Fibroblast of pulmonary artery (primary cell): ENCODE results near the gene TRMT6.

Experiments used
- DNase-seq: peaks from one replicate; pipeline ENCODE4 v3.0.0-alpha.2; 2010; ENCODE audit warnings: low read depth
- H3K4me3 ChIP-seq: replicated peaks from 2 replicates; pipeline ENCODE4 v1.5.1; 2011; ENCODE audit warnings: low read depth, mild to moderate bottlenecking, control low read depth, low read length, moderate library complexity
- TF ChIP-seq, protein P1 (sequence below): IDR thresholded peaks from 2 replicates; pipeline ENCODE4 v1.5.1; 2011; ENCODE audit warnings: mild to moderate bottlenecking, control low read depth, low read length, inconsistent platforms; ENCODE audit errors: missing control alignments

The TRMT6 gene

DNA sequence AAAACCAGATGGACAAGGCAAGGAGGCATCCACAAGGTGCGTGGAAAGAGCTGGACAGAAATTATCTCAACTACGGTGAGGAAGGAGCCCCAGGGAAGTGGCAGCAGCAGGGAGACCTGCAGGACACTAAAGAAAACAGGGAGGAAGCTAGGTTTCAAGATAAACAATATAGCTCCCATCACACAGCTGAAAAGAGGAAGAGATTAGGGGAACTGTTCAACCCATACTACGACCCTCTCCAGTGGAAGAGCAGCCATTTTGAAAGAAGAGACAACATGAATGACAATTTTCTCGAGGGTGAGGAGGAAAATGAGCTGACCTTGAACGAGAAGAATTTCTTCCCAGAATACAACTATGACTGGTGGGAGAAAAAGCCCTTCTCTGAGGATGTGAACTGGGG, 26.8 kb downstream of the TRMT6 start:
- TF ChIP-seq, protein P1, sequence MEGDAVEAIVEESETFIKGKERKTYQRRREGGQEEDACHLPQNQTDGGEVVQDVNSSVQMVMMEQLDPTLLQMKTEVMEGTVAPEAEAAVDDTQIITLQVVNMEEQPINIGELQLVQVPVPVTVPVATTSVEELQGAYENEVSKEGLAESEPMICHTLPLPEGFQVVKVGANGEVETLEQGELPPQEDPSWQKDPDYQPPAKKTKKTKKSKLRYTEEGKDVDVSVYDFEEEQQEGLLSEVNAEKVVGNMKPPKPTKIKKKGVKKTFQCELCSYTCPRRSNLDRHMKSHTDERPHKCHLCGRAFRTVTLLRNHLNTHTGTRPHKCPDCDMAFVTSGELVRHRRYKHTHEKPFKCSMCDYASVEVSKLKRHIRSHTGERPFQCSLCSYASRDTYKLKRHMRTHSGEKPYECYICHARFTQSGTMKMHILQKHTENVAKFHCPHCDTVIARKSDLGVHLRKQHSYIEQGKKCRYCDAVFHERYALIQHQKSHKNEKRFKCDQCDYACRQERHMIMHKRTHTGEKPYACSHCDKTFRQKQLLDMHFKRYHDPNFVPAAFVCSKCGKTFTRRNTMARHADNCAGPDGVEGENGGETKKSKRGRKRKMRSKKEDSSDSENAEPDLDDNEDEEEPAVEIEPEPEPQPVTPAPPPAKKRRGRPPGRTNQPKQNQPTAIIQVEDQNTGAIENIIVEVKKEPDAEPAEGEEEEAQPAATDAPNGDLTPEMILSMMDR: no peak
- no peak overlapping the region for H3K4me3 ChIP-seq
- DNase-seq: no peak

DNA sequence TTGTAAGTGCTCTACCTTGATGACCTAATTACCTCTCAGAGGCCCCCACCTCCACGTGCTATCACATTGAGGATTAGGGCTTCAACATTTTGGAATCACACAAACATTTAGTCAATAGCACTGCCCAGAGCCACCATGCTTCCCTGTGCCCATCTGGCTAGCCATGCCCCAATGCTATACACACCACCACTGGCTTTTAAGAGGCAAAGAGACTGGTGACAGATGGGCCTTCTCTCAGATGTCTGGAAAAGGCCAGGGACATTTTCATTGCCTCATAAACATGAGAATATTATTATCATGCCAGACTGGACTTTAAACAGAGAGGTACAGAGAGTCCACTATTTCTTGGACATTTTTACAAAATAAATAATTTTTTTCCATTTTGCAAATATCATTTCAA, 29.8 kb downstream of the TRMT6 start:
- no peak for DNase-seq
- TF ChIP-seq, protein P1: no peak
- no peak overlapping the region for H3K4me3 ChIP-seq

DNA sequence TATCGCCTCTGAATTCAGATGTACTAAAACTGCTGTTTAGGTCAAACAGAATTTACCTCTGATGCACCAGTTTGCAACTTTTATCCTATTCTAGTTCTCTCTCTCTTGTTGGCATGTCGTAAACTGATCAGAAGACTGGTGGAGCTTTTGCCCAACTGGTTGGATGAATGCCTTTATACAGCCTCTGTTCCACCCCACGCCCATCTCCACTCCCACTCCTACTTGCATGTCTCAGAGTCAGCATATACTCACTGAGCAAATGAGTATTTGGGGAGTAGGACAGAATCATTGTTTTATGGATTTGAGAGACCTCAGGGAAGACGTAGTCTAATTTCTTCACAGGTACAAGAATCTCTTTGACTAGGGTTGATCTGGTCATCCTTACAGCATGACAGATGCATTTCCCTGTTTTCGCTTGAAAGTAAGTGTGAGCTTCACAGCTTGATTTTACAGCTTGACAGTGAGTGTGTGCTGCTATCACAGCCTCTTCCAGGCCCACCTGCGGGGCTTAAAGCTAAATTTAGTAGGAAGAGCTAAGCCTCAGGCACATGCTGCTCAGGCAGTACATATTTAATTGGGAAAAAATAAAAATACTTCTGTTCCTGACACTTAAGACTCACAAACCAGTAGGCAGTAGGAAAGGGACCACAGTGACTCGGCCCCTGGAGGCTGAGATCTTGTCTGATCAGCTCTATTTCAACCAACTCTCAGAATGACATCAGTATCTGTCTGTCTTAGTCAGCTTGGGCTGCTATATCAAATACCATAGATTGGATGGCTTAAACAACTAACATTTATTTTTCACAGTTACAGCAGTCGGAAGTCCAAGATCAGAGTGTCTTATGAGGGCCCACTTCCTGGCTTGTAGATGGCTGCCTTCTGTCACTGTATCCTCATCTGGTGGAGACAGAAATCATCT, 30.4 kb downstream of the TRMT6 start:
- H3K4me3 ChIP-seq: no peak overlapping the region
- peak; percentile 44 for DNase-seq
- TF ChIP-seq, protein P1: no peak

DNA sequence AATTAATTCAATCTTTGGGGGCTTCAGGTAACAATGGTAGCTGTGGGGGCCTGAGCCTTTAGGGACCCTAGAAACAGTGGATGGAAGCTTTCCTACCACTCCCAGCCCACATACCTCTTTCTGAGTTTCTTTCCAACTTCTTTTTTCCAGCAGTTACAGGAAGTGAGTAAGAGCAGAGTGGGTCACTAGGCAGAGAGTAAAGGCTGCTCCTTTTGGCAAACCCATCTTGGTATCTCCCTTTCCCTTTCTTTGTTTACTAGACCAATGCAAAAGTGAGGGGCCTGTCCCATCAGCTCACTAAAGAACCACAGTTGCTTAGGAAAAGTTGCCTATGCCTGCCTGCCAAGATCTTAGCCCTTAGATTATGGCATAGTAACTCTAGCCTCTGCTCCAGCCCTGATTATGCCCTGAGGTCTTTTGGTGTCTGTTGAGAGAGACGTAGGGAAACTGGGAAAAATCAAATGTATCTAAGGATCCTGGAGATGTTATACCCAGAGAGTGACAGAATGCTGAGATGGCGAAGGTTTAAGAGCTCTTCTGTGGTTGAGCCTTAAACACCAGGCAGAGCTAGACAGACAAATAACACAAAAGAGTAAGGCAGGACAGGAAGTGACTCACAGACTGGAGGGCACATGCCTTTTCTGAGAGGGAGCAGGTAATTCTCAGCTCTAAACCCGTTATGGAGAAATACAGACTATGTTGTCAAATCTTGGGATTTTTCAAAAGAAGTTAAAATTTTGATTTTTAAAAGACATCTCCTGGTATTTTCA, 31.3 kb downstream of the TRMT6 start:
- no peak overlapping the region for H3K4me3 ChIP-seq
- TF ChIP-seq, protein P1: no peak
- peak; percentile 71 for DNase-seq

DNA sequence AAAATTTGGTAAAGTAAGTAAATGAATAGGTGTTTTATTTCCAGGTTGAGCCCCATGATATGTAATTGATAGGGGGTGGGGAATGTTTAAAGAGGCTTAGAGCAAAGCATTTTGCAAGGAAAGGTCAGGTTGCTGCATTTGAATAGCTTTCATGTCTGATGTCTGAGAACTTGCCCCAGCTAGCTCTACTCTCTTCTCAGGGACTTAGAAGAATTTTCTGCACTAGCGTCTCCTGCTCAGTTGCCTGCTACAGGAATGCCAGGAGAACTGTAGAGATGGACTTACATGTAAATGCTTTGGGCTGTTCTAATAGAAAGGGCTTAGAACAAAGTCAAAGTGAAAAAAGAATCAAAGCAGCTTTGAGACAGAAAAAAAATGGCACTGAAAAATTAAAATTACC, 35.5 kb downstream of the TRMT6 start:
- no peak overlapping the region for H3K4me3 ChIP-seq
- TF ChIP-seq, protein P1: no peak
- DNase-seq: no peak

DNA sequence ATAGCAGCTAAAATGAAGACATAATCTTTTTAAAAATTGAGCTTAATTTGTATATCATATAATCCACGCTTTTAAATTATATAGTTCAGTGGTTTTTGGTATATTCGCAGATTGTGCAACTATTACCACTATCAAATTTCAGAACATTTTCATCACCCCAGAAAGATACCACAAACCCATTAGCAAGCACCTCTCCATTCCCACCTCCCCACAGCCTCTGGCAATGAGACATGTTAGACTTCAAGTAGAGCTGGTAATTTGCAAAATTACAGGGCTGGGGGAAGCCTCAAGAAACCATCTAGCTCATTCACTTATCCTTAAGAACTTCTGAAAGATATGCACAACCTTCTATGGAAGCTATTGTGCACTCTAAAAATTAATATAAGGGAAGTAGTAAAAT, 37.2 kb downstream of the TRMT6 start:
- no peak overlapping the region for H3K4me3 ChIP-seq
- TF ChIP-seq, protein P1: no peak
- DNase-seq: no peak
